Esophagus muscularis mucosa (tissue), 4 donors: ENCODE results near the gene KCNJ10. TPM values are rescaled to one million over a fixed set of nuclear protein-coding genes. Genes with fewer than 3 reads are reported as not detected.

ENCODE experiments used
- DNase-seq: peaks from one replicate; pipeline ENCODE4 v3.0.0-alpha.2; 2017; ENCODE audit errors: extremely low spot score
- H3K27ac ChIP-seq, 4 donors: fragments of 200-600 bp; sonication (generic); replicated peaks in 1 of 4; 1 replicate in 3 of 4; 2 replicates in 1 of 4; pipeline ENCODE4 v1.5.1; 2016 to 2019; ENCODE audit warnings: mild to moderate bottlenecking in 1 of 4
- H3K27me3 ChIP-seq, 4 donors: fragments of 200-600 bp; sonication (generic); one replicate each; pipeline versions ENCODE4 v1.5.1 to v1.6.0; 2016 to 2019
- H3K36me3 ChIP-seq, 4 donors: fragments of 200-600 bp; sonication (generic); one replicate each; pipeline ENCODE4 v1.5.1; 2016 to 2019
- H3K4me1 ChIP-seq, 4 donors: fragments of 200-600 bp; sonication (generic); one replicate each; pipeline ENCODE4 v1.5.1; 2016 to 2019
- H3K4me3 ChIP-seq, 4 donors: fragments of 200-600 bp; sonication (generic); 1 replicate in 2 of 4; 2 replicates in 2 of 4; pipeline ENCODE4 v1.5.1; 2016 to 2019; ENCODE audit warnings: mild to moderate bottlenecking in 4 of 4, moderate library complexity in 1 of 4
- H3K9me3 ChIP-seq, 4 donors: fragments of 200-600 bp; sonication (generic); 1 replicate in 3 of 4; 2 replicates in 1 of 4; pipeline ENCODE4 v1.5.1; 2016 to 2019
- EP300 ChIP-seq: sonication (generic); formaldehyde crosslinking; IDR thresholded peaks from one replicate; pipeline ENCODE4 v1.6.1; 2017; ENCODE audit warnings: antibody characterized with exemption
- POLR2A ChIP-seq: fragments of 450-650 bp; IDR thresholded peaks from one replicate; pipeline ENCODE4 v1.6.1; 2017; ENCODE audit warnings: antibody characterized with exemption, moderate library complexity, mild to moderate bottlenecking, low read depth
- POLR2AphosphoS5 ChIP-seq, 2 donors: sonication (generic); formaldehyde crosslinking; IDR thresholded peaks; one replicate each; pipeline ENCODE4 v1.6.1; 2017; ENCODE audit warnings: antibody characterized with exemption in 2 of 2
- WGBS: methylation state at CpG from one replicate; pipeline ENCODE4 v1.1.5; 2018; 5-methylcytosine and 5-hydroxymethylcytosine counted together
- intact Hi-C: fragments of 100-400 bp; cut with DNase I; formaldehyde crosslinking; loops from one replicate; pipeline ENCODE4 v1.15.1; 2023
- total RNA-seq, 4 donors: library from RNA; depleted of rRNA; stranded (reverse); fragments of >200 nt; gene quantifications; one replicate each; pipeline versions ENCODE4 v1.1.0 to v1.2.1, GENCODE V29; 2016
- TF ChIP-seq, protein P1 (sequence below), 3 experiments: fragments of 200-600 bp in 2 of 3; fragments of 450-650 bp in 1 of 3; sonication (generic) in 2 of 3; IDR thresholded peaks; one replicate each; pipeline ENCODE4 v1.5.1; 2017 to 2019; ENCODE audit warnings: antibody characterized with exemption in 3 of 3, mild to moderate bottlenecking in 2 of 3, moderate library complexity in 1 of 3

Gene KCNJ10
- total RNA-seq, 4 donors from 2014 or later: 0.06 TPM; not detected in 3

- Histone ChIP-seq H3K4me3 (no peak overlapping the region), H3K4me1 (peaks cover 0 to 10% (median 4%) of the 10 kb centered on the region in 4 donors), H3K36me3 (no peaks in the 10 kb centered on the region), H3K27me3 (peaks cover 0 to 12% (median 0%) of the 10 kb centered on the region in 4 donors), H3K9me3 (no peaks in the 10 kb centered on the region), H3K27ac (no peak overlapping the region)
- peak; percentile 87 for DNase-seq
- intact Hi-C loops: no loop called here
- 88% methylated on average over 6 of the region's 6 CpGs for WGBS
- TF ChIP-seq, protein P1, sequence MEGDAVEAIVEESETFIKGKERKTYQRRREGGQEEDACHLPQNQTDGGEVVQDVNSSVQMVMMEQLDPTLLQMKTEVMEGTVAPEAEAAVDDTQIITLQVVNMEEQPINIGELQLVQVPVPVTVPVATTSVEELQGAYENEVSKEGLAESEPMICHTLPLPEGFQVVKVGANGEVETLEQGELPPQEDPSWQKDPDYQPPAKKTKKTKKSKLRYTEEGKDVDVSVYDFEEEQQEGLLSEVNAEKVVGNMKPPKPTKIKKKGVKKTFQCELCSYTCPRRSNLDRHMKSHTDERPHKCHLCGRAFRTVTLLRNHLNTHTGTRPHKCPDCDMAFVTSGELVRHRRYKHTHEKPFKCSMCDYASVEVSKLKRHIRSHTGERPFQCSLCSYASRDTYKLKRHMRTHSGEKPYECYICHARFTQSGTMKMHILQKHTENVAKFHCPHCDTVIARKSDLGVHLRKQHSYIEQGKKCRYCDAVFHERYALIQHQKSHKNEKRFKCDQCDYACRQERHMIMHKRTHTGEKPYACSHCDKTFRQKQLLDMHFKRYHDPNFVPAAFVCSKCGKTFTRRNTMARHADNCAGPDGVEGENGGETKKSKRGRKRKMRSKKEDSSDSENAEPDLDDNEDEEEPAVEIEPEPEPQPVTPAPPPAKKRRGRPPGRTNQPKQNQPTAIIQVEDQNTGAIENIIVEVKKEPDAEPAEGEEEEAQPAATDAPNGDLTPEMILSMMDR (IDR thresholded peaks at IDR 0.05): no peak
- TF ChIP-seq EP300 (no peak), POLR2AphosphoS5 (IDR thresholded peaks at IDR 0.05) (no peak), POLR2A (no peak)
Measured at GRCh38 chr1:159977364-159978106, 92.4 kb downstream of the KCNJ10 start.

DNA sequence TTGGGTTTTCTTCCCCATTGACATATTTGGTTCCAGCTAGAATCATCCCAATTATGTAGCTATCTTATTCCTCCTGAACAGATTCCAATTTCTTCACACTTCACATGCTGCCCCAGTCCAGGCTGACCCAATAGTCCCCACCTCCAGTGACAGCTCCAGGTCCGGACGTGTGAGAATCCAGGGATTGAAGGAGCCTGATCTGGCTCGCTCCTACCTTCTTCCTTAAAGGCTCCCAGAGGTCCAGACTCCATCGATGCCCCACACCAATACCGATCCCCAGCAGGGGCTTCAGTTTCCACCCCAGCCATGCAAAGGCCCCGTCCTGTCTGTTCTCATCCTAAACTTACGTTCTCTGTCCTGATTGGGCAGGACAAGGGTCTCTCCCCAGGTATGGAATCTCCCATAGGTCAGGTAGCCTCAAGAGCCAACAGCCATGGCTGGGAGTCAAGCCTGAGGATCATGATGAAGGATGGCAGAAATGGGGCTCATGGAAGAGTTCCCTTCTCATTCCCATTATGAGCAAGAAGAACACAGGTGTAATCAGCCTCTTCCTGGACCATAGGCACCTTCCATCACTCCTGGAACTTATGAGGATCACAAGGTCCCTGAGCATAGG, 95.5 kb downstream of the KCNJ10 start:
- Histone ChIP-seq H3K27me3 (peaks cover 0 to 12% (median 0%) of the 10 kb centered on the region in 4 donors), H3K4me3 (no peak overlapping the region), H3K27ac (no peak overlapping the region), H3K36me3 (no peaks in the 10 kb centered on the region), H3K9me3 (no peaks in the 10 kb centered on the region), H3K4me1 (peaks cover 0 to 7% (median 2%) of the 10 kb centered on the region in 4 donors)
- peak; percentile 89 for DNase-seq
- WGBS: 87% methylated on average over 6 of the region's 7 CpGs
- intact Hi-C loops: no loop called here
- TF ChIP-seq, protein P1 (IDR thresholded peaks at IDR 0.05): no peak
- TF ChIP-seq POLR2A (no peak), EP300 (no peak), POLR2AphosphoS5 (IDR thresholded peaks at IDR 0.05) (no peak)

GRCh38 chr1:159973350-159973940, 96.5 kb downstream of the KCNJ10 start:
- Histone ChIP-seq H3K36me3 (no peaks in the 10 kb centered on the region), H3K27me3 (peaks cover 0 to 12% (median 0%) of the 10 kb centered on the region in 4 donors), H3K9me3 (no peaks in the 10 kb centered on the region), H3K4me3 (no peak overlapping the region), H3K4me1 (no peaks in the 10 kb centered on the region), H3K27ac (no peak overlapping the region)
- intact Hi-C loops: no loop called here
- DNase-seq: no peak
- TF ChIP-seq, protein P1 (IDR thresholded peaks at IDR 0.05): no peak
- TF ChIP-seq EP300: no peak
- no peak for TF ChIP-seq POLR2AphosphoS5 (IDR thresholded peaks at IDR 0.05)
- TF ChIP-seq POLR2A: no peak
- 93% methylated on average over 3 of the region's 6 CpGs for WGBS

DNA sequence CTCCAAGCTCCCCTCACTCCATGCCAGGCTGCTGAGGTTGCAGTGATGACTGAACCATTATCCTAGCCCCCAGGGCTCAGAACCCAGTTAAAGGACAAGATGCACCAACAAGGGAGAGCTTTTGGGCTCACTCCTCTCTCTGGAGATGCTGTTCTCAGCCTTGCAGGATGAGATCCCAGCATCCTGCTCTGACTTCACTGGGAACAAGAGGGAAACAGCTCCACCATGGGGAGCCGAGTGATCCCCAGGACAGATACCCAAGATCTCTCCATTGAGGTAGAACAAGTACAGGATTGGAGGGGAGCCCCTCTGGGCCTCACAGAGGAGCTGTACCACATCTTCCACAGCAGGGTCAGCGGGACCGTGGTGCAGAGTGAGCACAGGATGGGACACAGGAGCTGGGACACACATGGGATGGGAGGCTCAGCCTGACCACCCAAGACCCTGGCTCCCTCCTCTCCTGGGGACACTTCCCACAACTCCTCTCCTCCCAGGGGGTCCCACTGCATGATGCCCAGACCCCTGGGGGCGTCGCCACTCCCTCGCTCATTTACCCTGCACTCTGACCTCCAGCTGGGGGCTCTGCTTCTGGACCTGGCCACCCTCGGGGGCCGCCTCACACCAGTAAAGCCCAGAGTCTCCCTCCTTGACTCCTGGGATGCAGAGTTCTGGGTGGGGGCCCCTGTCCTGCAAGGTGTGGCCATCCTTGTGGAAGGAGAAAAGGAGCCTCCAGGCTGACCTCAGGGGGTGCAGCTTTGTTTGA, 97.3 kb downstream of the KCNJ10 start:
- Histone ChIP-seq H3K4me3 (no peak overlapping the region), H3K27ac (no peak overlapping the region), H3K4me1 (no peaks in the 10 kb centered on the region), H3K36me3 (no peaks in the 10 kb centered on the region), H3K9me3 (no peaks in the 10 kb centered on the region), H3K27me3 (peaks cover 0 to 12% (median 0%) of the 10 kb centered on the region in 4 donors)
- TF ChIP-seq, protein P1 (IDR thresholded peaks at IDR 0.05): no peak
- no peak for TF ChIP-seq POLR2A
- no peak for TF ChIP-seq POLR2AphosphoS5 (IDR thresholded peaks at IDR 0.05)
- TF ChIP-seq EP300: no peak
- intact Hi-C loops: no loop called here
- no peak for DNase-seq
- 90% methylated on average over 1 of the region's 8 CpGs for WGBS
